SH-SY5Y (cell line): ENCODE data around the gene ARID4B.

ENCODE experiments used
- GATA2 ChIP-seq: IDR thresholded peaks from 2 replicates; pipeline ENCODE4 v1.6.1; 2011; ENCODE audit warnings: mild to moderate bottlenecking, low read depth, low read length
- GATA3 ChIP-seq: IDR thresholded peaks from 2 replicates; pipeline ENCODE4 v1.6.1; 2011; ENCODE audit warnings: low read depth, mild to moderate bottlenecking, low read length, moderate library complexity

ARID4B gene

GRCh38 chr1:235129774-235130570 lies 198.0 kb downstream of the ARID4B start:
- TF ChIP-seq GATA2, result no peak

GRCh38 chr1:235128456-235129328 lies 199.3 kb downstream of the ARID4B start, which contains the start of gene TOMM20:
TOMM20 (minus strand) TSS chr1:235128837; CDS start chr1:235128715, 122 bp downstream.
- TF ChIP-seq GATA2 (no peak), GATA3 (no peak)

- TF ChIP-seq GATA3, result no peak
- TF ChIP-seq GATA2, result no peak
Measured at GRCh38 chr1:235127732-235128455, 200.1 kb downstream of the ARID4B start.

- TF ChIP-seq GATA3 (no peak), GATA2 (no peak)
Measured at GRCh38 chr1:235127203-235127602, 200.8 kb downstream of the ARID4B start.

- TF ChIP-seq GATA3, result no peak
- TF ChIP-seq GATA2, result no peak
Measured at GRCh38 chr1:235124665-235125064, 203.3 kb downstream of the ARID4B start.

GRCh38 chr1:235124111-235124510 lies 203.9 kb downstream of the ARID4B start:
- TF ChIP-seq GATA3, result no peak
- no peak for TF ChIP-seq GATA2

- no peak for TF ChIP-seq GATA3
- no peak for TF ChIP-seq GATA2
Measured at GRCh38 chr1:235122348-235122747, 205.6 kb downstream of the ARID4B start.
